ENCODE data around the gene ANKRD11. TPM values are rescaled to one million over a fixed set of nuclear protein-coding genes. Genes with fewer than 3 reads are reported as not detected.

Gene ANKRD11
- total and polyA plus RNA-seq, 12 donors = 47.7 to 93.6 (median 66.2) TPM

DNA sequence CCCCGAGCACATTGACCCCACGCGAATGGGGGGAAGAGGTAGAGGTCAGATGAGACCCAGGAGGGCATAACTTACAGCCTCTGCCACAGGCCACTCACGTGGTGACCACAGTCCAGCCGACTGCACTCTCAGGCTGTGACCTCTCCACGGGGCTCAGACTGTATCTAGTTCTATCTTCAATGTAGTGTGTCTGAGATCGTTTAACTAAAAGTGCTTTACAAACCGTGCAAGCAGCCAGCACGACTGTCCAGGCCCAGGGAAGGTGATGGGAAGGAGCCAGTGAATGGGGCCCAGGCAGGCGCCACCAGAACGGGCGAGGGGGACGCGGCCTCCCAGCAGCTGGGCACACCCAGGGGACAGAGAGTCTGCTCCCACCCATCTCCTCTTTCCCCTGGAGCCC lies 108.6 kb downstream of the ANKRD11 start:
- no peak overlapping the region for H3K4me3 ChIP-seq
- whole genome bisulfite sequencing, 2 donors = 56 to 60% methylated on average over 14 of the region's 14 CpGs
- TF ChIP-seq, protein P1, sequence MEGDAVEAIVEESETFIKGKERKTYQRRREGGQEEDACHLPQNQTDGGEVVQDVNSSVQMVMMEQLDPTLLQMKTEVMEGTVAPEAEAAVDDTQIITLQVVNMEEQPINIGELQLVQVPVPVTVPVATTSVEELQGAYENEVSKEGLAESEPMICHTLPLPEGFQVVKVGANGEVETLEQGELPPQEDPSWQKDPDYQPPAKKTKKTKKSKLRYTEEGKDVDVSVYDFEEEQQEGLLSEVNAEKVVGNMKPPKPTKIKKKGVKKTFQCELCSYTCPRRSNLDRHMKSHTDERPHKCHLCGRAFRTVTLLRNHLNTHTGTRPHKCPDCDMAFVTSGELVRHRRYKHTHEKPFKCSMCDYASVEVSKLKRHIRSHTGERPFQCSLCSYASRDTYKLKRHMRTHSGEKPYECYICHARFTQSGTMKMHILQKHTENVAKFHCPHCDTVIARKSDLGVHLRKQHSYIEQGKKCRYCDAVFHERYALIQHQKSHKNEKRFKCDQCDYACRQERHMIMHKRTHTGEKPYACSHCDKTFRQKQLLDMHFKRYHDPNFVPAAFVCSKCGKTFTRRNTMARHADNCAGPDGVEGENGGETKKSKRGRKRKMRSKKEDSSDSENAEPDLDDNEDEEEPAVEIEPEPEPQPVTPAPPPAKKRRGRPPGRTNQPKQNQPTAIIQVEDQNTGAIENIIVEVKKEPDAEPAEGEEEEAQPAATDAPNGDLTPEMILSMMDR (IDR thresholded peaks at IDR 0.05) = no peak
- peaks cover 32 to 90% (median 75%) of the 10 kb centered on the region in 9 donors for H3K4me1 ChIP-seq
- no peaks in the 10 kb centered on the region for H3K9me3 ChIP-seq
- no peak for DNase-seq
- H3K27me3 ChIP-seq = no peaks in the 10 kb centered on the region
- intact Hi-C loops (cut with DNase I) = no loop called here
- ATAC-seq = no peak
- H3K36me3 ChIP-seq = no peaks in the 10 kb centered on the region
- no peak overlapping the region for H3K27ac ChIP-seq

DNA sequence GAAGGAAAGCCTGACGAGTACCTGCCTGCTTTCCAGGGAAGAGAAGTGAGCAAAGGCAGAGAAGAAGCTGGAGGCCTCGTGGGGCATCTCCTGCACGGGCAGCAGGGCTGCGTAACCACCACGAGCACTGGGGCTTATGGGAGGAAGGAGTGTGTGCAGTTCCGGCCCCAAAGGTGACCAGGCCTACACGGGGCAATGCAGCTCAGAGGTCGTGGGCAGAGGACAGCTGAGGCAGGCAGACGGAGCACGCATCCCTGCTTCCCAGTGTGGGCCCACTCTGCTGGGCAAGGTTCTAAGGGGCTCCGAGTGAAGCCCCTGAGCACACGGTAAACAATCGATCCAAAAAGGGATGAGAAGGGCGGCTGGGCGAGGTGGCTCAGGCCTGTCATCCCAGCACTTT lies 109.7 kb downstream of the ANKRD11 start:
- intact Hi-C loops (cut with DNase I) = no loop called here
- ATAC-seq (no peak), DNase-seq (no peak)
- TF ChIP-seq, protein P1 (IDR thresholded peaks at IDR 0.05) = no peak
- Histone ChIP-seq H3K27ac (no peak overlapping the region), H3K9me3 (peaks cover 0 to 10% (median 0%) of the 10 kb centered on the region in 11 donors), H3K27me3 (no peaks in the 10 kb centered on the region), H3K4me1 (peaks cover 27 to 88% (median 79%) of the 10 kb centered on the region in 9 donors), H3K4me3 (no peak overlapping the region), H3K36me3 (no peaks in the 10 kb centered on the region)
- WGBS, 2 donors = 84 to 85% methylated on average over 15 of the region's 15 CpGs

DNA sequence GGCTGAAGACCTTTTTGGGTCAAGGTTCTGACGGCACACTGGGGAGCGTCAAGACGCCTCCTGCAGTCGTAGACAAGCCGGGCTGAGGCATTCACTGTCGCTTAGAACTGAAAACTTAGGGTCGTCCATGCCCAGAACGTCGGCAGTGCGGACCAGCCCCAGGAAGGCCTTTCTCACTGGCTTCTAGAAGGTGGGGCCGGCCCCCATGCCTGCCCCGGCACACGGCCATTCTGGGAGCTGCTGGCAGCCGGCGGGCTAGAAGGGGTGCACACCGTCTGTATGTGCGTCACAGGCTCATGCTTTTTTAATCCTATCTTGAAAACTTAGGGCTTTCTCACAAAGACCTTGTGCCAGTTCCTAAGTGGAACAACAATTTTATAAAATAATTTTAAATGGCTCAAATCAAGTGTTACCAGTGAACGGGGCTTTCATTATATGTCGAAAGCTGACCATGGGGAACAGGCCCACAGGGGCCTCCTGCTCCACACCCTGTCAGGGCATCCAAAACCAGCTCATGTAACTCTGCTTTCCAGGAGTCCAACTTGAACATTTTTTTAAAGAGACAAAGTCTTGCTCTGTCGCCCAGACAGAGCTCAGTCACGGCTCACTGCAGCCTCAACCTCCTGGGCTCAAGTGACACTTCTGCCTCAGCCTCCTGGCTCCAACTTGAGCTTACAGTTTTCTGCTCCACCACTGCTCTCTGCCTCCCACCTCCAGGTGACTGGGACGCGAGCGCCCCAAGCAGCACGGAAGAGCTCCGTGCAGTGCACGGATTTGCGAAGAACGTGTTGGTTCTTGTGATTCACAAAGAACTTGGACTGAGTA lies 111.2 kb downstream of the ANKRD11 start:
- peak overlapping the region in 1 of 10 donors; percentile 5 for H3K27ac ChIP-seq
- no peak overlapping the region for H3K4me3 ChIP-seq
- intact Hi-C loops (cut with DNase I) = no loop called here

DNA sequence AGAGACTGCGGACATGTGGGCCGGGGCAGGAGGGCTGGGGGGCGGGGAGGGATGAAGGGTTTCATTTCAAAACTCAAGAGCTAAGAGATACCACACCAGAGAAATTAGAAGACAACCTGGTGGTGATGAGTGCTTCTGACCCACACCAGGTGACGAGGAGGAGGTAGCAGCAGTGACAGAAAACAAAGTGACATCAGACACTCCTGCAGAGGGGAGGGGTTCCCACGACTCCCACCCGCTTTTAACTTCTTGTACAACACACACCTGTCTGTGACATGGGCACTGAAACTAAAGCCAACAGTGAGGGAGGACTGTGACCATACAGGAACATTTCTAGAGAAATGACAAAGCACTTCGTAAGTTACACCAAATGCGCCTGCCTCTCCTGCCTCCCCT lies 112.9 kb downstream of the ANKRD11 start:
- no peaks in the 10 kb centered on the region for H3K27me3 ChIP-seq
- H3K4me3 ChIP-seq = no peak overlapping the region
- peak overlapping the region in 2 of 10 donors; percentile 8 to 25 for H3K27ac ChIP-seq
- H3K36me3 ChIP-seq = no peaks in the 10 kb centered on the region
- TF ChIP-seq, protein P1 (IDR thresholded peaks at IDR 0.05) = no peak
- 72 to 80% methylated on average over 8 of the region's 8 CpGs for WGBS, 2 donors
- H3K4me1 ChIP-seq = peaks cover 22 to 85% (median 77%) of the 10 kb centered on the region in 9 donors
- H3K9me3 ChIP-seq = peaks cover 0 to 11% (median 0%) of the 10 kb centered on the region in 11 donors
- ATAC-seq = no peak
- DNase-seq = no peak
- intact Hi-C loops (cut with DNase I) = no loop called here

More for the DNA sequence above, 111.2 kb downstream of the ANKRD11 start:
- H3K9me3 ChIP-seq = peaks cover 0 to 11% (median 0%) of the 10 kb centered on the region in 11 donors
- H3K36me3 ChIP-seq = no peaks in the 10 kb centered on the region
- WGBS, 2 donors = 51 to 64% methylated on average over 29 of the region's 29 CpGs
- TF ChIP-seq, protein P1 (IDR thresholded peaks at IDR 0.05) = peak in 2 of 9 donors; percentile 19 to 22
- DNase-seq = no peak
- H3K27me3 ChIP-seq = no peaks in the 10 kb centered on the region
- peaks cover 27 to 85% (median 78%) of the 10 kb centered on the region in 9 donors for H3K4me1 ChIP-seq
- peak in 6 of 8 donors; percentile 18 to 45 (median 37) for ATAC-seq

Data from heart right ventricle (tissue), 16 donors.